Astrocyte (in vitro differentiated cells and primary cell): ENCODE data around the gene BCR. TPM values are rescaled to one million over a fixed set of nuclear protein-coding genes. Genes with fewer than 3 reads are reported as not detected.

Source experiments
- DNase-seq: peaks from one replicate; pipeline ENCODE4 v3.0.0-alpha.2; 2010; ENCODE audit warnings: low read depth
- FAIRE-seq: peaks from 2 replicates; lab custom pipeline; 2011; peaks lifted over from hg19 to GRCh38; lab: Jason Lieb, UNC
- H2AFZ ChIP-seq: 2 replicates; pipeline ENCODE4 v1.6.0; 2012; ENCODE audit warnings: low read depth, low read length, inconsistent platforms
- H3K27ac ChIP-seq: 2 replicates; pipeline ENCODE4 v1.5.1; 2011; ENCODE audit warnings: low read depth, low read length, inconsistent platforms
- H3K27me3 ChIP-seq: 2 replicates; pipeline ENCODE4 v1.6.0; 2011; ENCODE audit warnings: low read length, inconsistent platforms; ENCODE audit not compliant: insufficient read depth
- H3K36me3 ChIP-seq: 2 replicates; pipeline ENCODE4 v1.5.1; 2011; ENCODE audit warnings: low read length, inconsistent platforms; ENCODE audit not compliant: insufficient read depth
- H3K4me1 ChIP-seq: 2 replicates; pipeline ENCODE4 v1.5.1; 2011; ENCODE audit warnings: low read length, inconsistent platforms; ENCODE audit not compliant: insufficient read depth
- H3K4me2 ChIP-seq: 2 replicates; pipeline ENCODE4 v1.6.0; 2012; ENCODE audit warnings: low read length, inconsistent platforms
- H3K4me3 ChIP-seq: 2 replicates; pipeline ENCODE4 v1.5.1; 2011; ENCODE audit warnings: low read depth, mild to moderate bottlenecking, low read length, inconsistent platforms; ENCODE audit not compliant: insufficient read depth
- H3K79me2 ChIP-seq: 2 replicates; pipeline ENCODE4 v1.6.0; 2012; ENCODE audit warnings: mild to moderate bottlenecking, low read length, inconsistent platforms; ENCODE audit not compliant: insufficient read depth
- H3K9ac ChIP-seq: 2 replicates; pipeline ENCODE4 v1.6.0; 2012; ENCODE audit warnings: mild to moderate bottlenecking, low read length, inconsistent platforms
- H3K9me3 ChIP-seq: 2 replicates; pipeline ENCODE4 v1.5.1; 2012; ENCODE audit warnings: low read depth, mild to moderate bottlenecking, low read length, inconsistent platforms; ENCODE audit not compliant: insufficient read depth
- H4K20me1 ChIP-seq: 2 replicates; pipeline ENCODE4 v1.6.0; 2012; ENCODE audit warnings: low read length, inconsistent platforms; ENCODE audit not compliant: insufficient read depth
- H3K27ac Mint-ChIP-seq: one replicate; pipeline ENCODE4 v1.8.0; 2021; ENCODE audit warnings: mild to moderate bottlenecking, mixed read lengths; ENCODE audit not compliant: unreplicated experiment
- H3K27me3 Mint-ChIP-seq: one replicate; pipeline ENCODE4 v1.8.0; 2021; ENCODE audit warnings: low read depth, mixed read lengths; ENCODE audit not compliant: unreplicated experiment
- H3K36me3 Mint-ChIP-seq: one replicate; pipeline ENCODE4 v1.8.0; 2021; ENCODE audit warnings: low read depth, mixed read lengths; ENCODE audit not compliant: unreplicated experiment
- H3K4me1 Mint-ChIP-seq: one replicate; pipeline ENCODE4 v1.8.0; 2021; ENCODE audit warnings: low read depth, mixed read lengths; ENCODE audit not compliant: unreplicated experiment
- H3K4me3 Mint-ChIP-seq: one replicate; pipeline ENCODE4 v1.8.0; 2021; ENCODE audit warnings: mild to moderate bottlenecking, moderate library complexity, mixed read lengths; ENCODE audit not compliant: unreplicated experiment
- H3K9me3 Mint-ChIP-seq: one replicate; pipeline ENCODE4 v1.8.0; 2021; ENCODE audit warnings: mild to moderate bottlenecking, mixed read lengths; ENCODE audit not compliant: unreplicated experiment
- EZH2 ChIP-seq: IDR thresholded peaks from 2 replicates; pipeline ENCODE4 v1.6.1; 2012; ENCODE audit warnings: mild to moderate bottlenecking, low read length, inconsistent platforms; ENCODE audit not compliant: insufficient read depth
- total RNA-seq: library from RNA; stranded (reverse); gene quantifications from 2 replicates; pipeline ENCODE4 v1.2.1, GENCODE V29; 2021
- TF ChIP-seq, protein P1 (sequence below): IDR thresholded peaks from 2 replicates; pipeline ENCODE4 v1.5.1; 2011; ENCODE audit warnings: low read depth, mild to moderate bottlenecking, inconsistent platforms, low read length, moderate library complexity; ENCODE audit not compliant: insufficient read depth

The BCR gene
- total RNA-seq, 1 donor from 2014 or later, result 48.9 TPM

- no peaks in the 10 kb centered on the region for H3K9me3 ChIP-seq
- H3K79me2 ChIP-seq, result no peaks in the 10 kb centered on the region
- no peak overlapping the region for H3K9ac ChIP-seq
- Mint-ChIP-seq H3K4me3 (no peak overlapping the region), H3K27ac (no peak overlapping the region), H3K27me3 (no peaks in the 10 kb centered on the region), H3K4me1 (no peaks in the 10 kb centered on the region), H3K9me3 (no peaks in the 10 kb centered on the region), H3K36me3 (peaks cover 31% of the 10 kb centered on the region)
- TF ChIP-seq, protein P1, sequence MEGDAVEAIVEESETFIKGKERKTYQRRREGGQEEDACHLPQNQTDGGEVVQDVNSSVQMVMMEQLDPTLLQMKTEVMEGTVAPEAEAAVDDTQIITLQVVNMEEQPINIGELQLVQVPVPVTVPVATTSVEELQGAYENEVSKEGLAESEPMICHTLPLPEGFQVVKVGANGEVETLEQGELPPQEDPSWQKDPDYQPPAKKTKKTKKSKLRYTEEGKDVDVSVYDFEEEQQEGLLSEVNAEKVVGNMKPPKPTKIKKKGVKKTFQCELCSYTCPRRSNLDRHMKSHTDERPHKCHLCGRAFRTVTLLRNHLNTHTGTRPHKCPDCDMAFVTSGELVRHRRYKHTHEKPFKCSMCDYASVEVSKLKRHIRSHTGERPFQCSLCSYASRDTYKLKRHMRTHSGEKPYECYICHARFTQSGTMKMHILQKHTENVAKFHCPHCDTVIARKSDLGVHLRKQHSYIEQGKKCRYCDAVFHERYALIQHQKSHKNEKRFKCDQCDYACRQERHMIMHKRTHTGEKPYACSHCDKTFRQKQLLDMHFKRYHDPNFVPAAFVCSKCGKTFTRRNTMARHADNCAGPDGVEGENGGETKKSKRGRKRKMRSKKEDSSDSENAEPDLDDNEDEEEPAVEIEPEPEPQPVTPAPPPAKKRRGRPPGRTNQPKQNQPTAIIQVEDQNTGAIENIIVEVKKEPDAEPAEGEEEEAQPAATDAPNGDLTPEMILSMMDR, result no peak
- no peak for TF ChIP-seq EZH2
- peaks cover 12% of the 10 kb centered on the region for H4K20me1 ChIP-seq
- H3K36me3 ChIP-seq, result peaks cover 3% of the 10 kb centered on the region
- no peak overlapping the region for H3K4me2 ChIP-seq
- H3K4me3 ChIP-seq, result no peak overlapping the region
- FAIRE-seq (no peak), DNase-seq (no peak)
- H3K4me1 ChIP-seq, result no peaks in the 10 kb centered on the region
- H3K27me3 ChIP-seq, result no peaks in the 10 kb centered on the region
- H2AFZ ChIP-seq, result no peak overlapping the region
- H3K27ac ChIP-seq, result no peak overlapping the region
These were observed 92.5 kb downstream of the BCR start for GRCh38 chr22:23272834-23273233.

GRCh38 chr22:23273445-23274145, 93.3 kb downstream of the BCR start:
- Histone ChIP-seq H3K4me1 (no peaks in the 10 kb centered on the region), H3K79me2 (no peaks in the 10 kb centered on the region), H3K27me3 (no peaks in the 10 kb centered on the region), H3K4me2 (no peak overlapping the region), H2AFZ (no peak overlapping the region), H3K9ac (no peak overlapping the region), H3K36me3 (peaks cover 3% of the 10 kb centered on the region), H3K9me3 (no peaks in the 10 kb centered on the region), H3K27ac (no peak overlapping the region), H3K4me3 (no peak overlapping the region), H4K20me1 (peaks cover 9% of the 10 kb centered on the region)
- no peaks in the 10 kb centered on the region for H3K4me1 Mint-ChIP-seq
- FAIRE-seq (no peak), DNase-seq (no peak)
- no peaks in the 10 kb centered on the region for H3K9me3 Mint-ChIP-seq
- H3K27me3 Mint-ChIP-seq, result no peaks in the 10 kb centered on the region
- peaks cover 28% of the 10 kb centered on the region for H3K36me3 Mint-ChIP-seq
- TF ChIP-seq, protein P1, result no peak
- TF ChIP-seq EZH2, result no peak
- H3K4me3 Mint-ChIP-seq, result peak overlapping the region; percentile 14
- H3K27ac Mint-ChIP-seq, result peak overlapping the region; percentile 18

DNA sequence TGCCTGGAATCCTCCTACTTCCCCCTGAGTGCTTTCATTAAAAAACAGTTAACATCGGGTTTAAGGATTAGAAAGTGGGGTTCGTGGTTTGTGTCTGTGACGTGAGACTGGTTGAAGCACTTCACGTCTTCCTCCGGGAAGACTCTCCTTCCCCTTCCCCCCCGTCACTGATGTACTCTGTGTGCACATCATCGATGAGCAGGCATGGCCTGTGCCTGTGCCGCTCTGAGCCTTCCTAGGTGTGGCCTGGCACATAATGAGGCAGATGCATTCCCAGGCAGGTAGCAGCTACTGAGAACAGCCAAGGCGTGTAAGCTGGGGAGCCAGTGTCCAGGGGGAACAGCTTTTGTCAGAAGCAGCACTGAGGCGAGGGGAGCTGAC, 93.8 kb downstream of the BCR start:
- Histone ChIP-seq H3K27me3 (no peaks in the 10 kb centered on the region), H3K4me1 (no peaks in the 10 kb centered on the region), H3K36me3 (peaks cover 3% of the 10 kb centered on the region), H4K20me1 (peaks cover 9% of the 10 kb centered on the region), H3K4me3 (no peak overlapping the region), H3K79me2 (no peaks in the 10 kb centered on the region), H2AFZ (no peak overlapping the region), H3K4me2 (no peak overlapping the region), H3K9me3 (no peaks in the 10 kb centered on the region), H3K9ac (no peak overlapping the region), H3K27ac (no peak overlapping the region)
- no peak overlapping the region for H3K4me3 Mint-ChIP-seq
- DNase-seq, result no peak
- peaks cover 27% of the 10 kb centered on the region for H3K36me3 Mint-ChIP-seq
- H3K4me1 Mint-ChIP-seq, result no peaks in the 10 kb centered on the region
- no peak for FAIRE-seq
- peak overlapping the region; percentile 18 for H3K27ac Mint-ChIP-seq
- no peak for TF ChIP-seq EZH2
- TF ChIP-seq, protein P1, result no peak
- H3K27me3 Mint-ChIP-seq, result no peaks in the 10 kb centered on the region
- H3K9me3 Mint-ChIP-seq, result no peaks in the 10 kb centered on the region
